NCI-H2171 (cell line): ENCODE measurements around the gene EIF5.
A peak's percentile ranks its signal among the peaks of the same experiment; 100 is the strongest.

ENCODE experiments used
- DNase-seq: peaks from one replicate; lab custom pipeline; 2025; lab: John Stamatoyannopoulos, UW

EIF5 gene

GRCh38 chr14:103310576-103311095 is 23.4 kb upstream of the EIF5 start:
- DNase-seq, result no peak

GRCh38 chr14:103311171-103311997 is 22.7 kb upstream of the EIF5 start:
- DNase-seq, result no peak

- no peak for DNase-seq
Measured at GRCh38 chr14:103312006-103312635, 21.9 kb upstream of the EIF5 start.

- no peak for DNase-seq
Measured at GRCh38 chr14:103313704-103314103, 20.3 kb upstream of the EIF5 start.

- DNase-seq, result no peak
Measured at GRCh38 chr14:103314496-103315277, 19.4 kb upstream of the EIF5 start.

GRCh38 chr14:103315351-103315911 is 18.6 kb upstream of the EIF5 start:
- no peak for DNase-seq

GRCh38 chr14:103315941-103316340 is 18.1 kb upstream of the EIF5 start:
- no peak for DNase-seq

- no peak for DNase-seq
Measured at GRCh38 chr14:103316721-103317121, 17.3 kb upstream of the EIF5 start.

GRCh38 chr14:103317251-103317650 is 16.8 kb upstream of the EIF5 start:
- no peak for DNase-seq

- DNase-seq, result no peak
Measured at GRCh38 chr14:103317976-103318580, 16.0 kb upstream of the EIF5 start.

- no peak for DNase-seq
Measured at GRCh38 chr14:103318750-103319419, 15.2 kb upstream of the EIF5 start.

- DNase-seq, result no peak
Measured at GRCh38 chr14:103319422-103319821, 14.6 kb upstream of the EIF5 start.

GRCh38 chr14:103326078-103326477 is 8.0 kb upstream of the EIF5 start:
- DNase-seq, result no peak

- DNase-seq, result no peak
Measured at GRCh38 chr14:103328941-103329340, 5.1 kb upstream of the EIF5 start.

GRCh38 chr14:103329401-103330347 is 4.4 kb upstream of the EIF5 start:
- no peak for DNase-seq

GRCh38 chr14:103330536-103330935 is 3.5 kb upstream of the EIF5 start:
- no peak for DNase-seq

GRCh38 chr14:103332143-103332919 is 1.7 kb upstream of the EIF5 start:
- no peak for DNase-seq

- DNase-seq, result peak; percentile 58
Measured at GRCh38 chr14:103334644-103335622, 896 bp downstream of the EIF5 start.
